Endothelial cell (in vitro differentiated cells): ENCODE measurements around the gene IL19. TPM values are rescaled to one million over a fixed set of nuclear protein-coding genes. Genes with fewer than 3 reads are reported as not detected.

Experiments
- DNase-seq: peaks from one replicate; pipeline ENCODE4 v3.0.0; 2021; ENCODE audit warnings: low spot score
- H3K27ac Mint-ChIP-seq: one replicate; pipeline ENCODE4 v1.8.0; 2021; ENCODE audit warnings: mixed read lengths, inconsistent platforms; ENCODE audit not compliant: unreplicated experiment
- H3K27me3 Mint-ChIP-seq: one replicate; pipeline ENCODE4 v1.8.0; 2021; ENCODE audit warnings: mild to moderate bottlenecking, moderate library complexity, mixed read lengths, inconsistent platforms; ENCODE audit not compliant: unreplicated experiment
- H3K36me3 Mint-ChIP-seq: one replicate; pipeline ENCODE4 v1.8.0; 2021; ENCODE audit warnings: mild to moderate bottlenecking, low read depth, mixed read lengths, inconsistent platforms; ENCODE audit not compliant: unreplicated experiment
- H3K4me1 Mint-ChIP-seq: one replicate; pipeline ENCODE4 v1.8.0; 2021; ENCODE audit warnings: mild to moderate bottlenecking, mixed read lengths, inconsistent platforms; ENCODE audit not compliant: unreplicated experiment
- H3K4me3 Mint-ChIP-seq: one replicate; pipeline ENCODE4 v1.8.0; 2021; ENCODE audit warnings: mild to moderate bottlenecking, mixed read lengths, inconsistent platforms; ENCODE audit not compliant: unreplicated experiment
- H3K9me3 Mint-ChIP-seq: one replicate; pipeline ENCODE4 v1.8.0; 2021; ENCODE audit warnings: mixed read lengths, inconsistent platforms; ENCODE audit not compliant: unreplicated experiment
- total RNA-seq: library from RNA; stranded (reverse); fragmentation: NEBNext Ultra II Directional; extraction: Animal tissue kit (Norgen Biotek cat#: 25700); gene quantifications from one replicate; pipeline ENCODE4 v1.2.1, GENCODE V29; 2021; ENCODE audit not compliant: unreplicated experiment
- TF ChIP-seq, protein P1 (sequence below): fragments of 200-600 bp; sonication (generic); IDR thresholded peaks from one replicate; pipeline ENCODE4 v1.5.0; 2021; ENCODE audit warnings: antibody characterized with exemption; ENCODE audit not compliant: unreplicated experiment

Gene IL19
- total RNA-seq, 1 donor from 2014 or later = not detected

DNA sequence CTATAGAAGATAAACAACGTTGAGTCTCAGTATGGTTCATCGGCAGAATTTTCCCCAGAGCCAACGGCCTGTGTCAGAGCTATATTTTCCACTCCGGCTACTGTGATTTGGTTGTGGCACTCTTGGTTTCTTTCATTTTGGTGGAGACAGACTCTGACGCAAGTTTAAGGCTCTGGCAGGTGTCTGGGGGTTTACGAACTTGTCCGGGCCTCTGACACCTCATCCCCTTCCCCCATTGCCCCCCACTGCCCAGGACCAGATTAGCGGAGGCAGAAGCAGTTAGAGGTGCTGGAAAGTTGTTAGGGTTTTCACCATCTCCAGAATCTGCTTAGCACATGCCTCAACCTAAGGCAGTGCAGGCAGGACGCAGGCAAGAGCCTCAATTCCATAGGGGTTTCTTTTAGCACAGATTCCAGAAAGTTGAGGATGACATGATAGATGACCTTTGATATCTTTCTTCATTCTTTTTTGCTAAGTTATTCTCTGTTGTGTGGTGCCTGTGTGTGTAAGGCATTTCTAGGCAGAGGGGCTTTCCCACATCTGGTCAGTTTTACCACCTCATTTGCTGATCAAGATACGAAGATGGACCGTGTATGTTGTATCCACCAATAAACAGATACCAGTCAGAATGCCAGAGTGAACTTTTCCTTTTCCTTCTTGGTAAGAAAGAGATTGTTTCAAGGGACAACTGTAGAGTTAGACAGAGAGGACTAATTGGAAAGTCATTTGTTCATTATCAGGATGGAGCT is 20.1 kb downstream of the IL19 start:
- Mint-ChIP-seq H3K27ac (no peak overlapping the region), H3K9me3 (no peaks in the 10 kb centered on the region), H3K4me1 (no peaks in the 10 kb centered on the region), H3K36me3 (no peaks in the 10 kb centered on the region), H3K4me3 (no peak overlapping the region), H3K27me3 (peaks cover 3% of the 10 kb centered on the region)
- DNase-seq = no peak
- TF ChIP-seq, protein P1, sequence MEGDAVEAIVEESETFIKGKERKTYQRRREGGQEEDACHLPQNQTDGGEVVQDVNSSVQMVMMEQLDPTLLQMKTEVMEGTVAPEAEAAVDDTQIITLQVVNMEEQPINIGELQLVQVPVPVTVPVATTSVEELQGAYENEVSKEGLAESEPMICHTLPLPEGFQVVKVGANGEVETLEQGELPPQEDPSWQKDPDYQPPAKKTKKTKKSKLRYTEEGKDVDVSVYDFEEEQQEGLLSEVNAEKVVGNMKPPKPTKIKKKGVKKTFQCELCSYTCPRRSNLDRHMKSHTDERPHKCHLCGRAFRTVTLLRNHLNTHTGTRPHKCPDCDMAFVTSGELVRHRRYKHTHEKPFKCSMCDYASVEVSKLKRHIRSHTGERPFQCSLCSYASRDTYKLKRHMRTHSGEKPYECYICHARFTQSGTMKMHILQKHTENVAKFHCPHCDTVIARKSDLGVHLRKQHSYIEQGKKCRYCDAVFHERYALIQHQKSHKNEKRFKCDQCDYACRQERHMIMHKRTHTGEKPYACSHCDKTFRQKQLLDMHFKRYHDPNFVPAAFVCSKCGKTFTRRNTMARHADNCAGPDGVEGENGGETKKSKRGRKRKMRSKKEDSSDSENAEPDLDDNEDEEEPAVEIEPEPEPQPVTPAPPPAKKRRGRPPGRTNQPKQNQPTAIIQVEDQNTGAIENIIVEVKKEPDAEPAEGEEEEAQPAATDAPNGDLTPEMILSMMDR = no peak

DNA sequence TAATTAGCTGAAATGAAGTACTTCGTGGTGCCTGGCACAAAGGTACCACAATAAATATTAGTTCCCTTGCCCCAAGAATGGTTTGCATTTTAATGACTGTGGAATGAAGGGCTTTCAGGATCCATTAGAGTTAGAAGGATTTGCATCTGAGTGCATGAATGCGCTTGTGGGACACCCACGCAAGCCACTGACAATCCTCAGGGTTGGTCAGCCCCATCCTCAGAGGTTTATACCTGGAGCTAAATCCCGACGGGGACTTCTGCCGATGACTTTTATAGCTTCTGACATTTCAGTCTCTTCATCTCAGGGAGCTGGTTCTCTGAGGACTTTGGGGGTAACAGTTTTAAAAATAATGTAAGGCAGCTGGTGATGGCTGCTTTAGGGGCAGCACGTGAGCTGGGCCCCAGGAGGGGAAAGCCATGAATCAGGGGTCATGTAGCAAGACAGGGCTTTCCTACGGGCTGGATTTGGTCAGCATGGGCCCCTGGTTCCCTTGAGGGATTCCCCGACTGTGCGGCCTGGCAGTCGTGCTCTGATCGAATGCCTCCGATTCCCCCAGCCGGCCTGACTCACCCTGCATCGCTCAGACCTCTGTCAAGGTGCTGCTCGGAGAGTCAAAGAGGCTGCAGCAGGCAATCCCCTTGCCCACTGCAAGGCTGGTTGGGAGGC is 22.5 kb downstream of the IL19 start:
- Mint-ChIP-seq H3K27me3 (peaks cover 3% of the 10 kb centered on the region), H3K9me3 (no peaks in the 10 kb centered on the region), H3K4me1 (no peaks in the 10 kb centered on the region), H3K27ac (no peak overlapping the region), H3K4me3 (no peak overlapping the region), H3K36me3 (no peaks in the 10 kb centered on the region)
- DNase-seq = no peak
- TF ChIP-seq, protein P1 = no peak

DNA sequence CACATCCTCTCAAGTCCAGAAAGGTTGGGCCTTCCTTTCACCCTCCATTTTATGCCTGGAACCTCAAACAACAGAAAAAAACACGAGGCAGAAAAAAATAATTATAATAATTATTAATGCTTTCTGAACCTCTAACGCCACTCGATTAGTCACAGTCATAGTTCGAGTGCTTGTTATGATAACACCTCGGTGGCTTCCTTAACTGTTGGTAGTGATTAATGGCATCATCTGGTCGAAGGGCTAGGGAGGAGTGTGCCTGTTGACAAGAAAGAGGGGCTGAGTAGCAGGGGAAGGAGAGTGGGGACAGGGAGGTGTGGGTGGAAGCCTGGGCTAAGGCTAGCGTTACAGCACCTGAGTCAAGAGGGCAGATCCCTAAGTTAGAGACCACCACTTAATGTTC is 23.0 kb downstream of the IL19 start:
- H3K36me3 Mint-ChIP-seq = no peaks in the 10 kb centered on the region

DNA sequence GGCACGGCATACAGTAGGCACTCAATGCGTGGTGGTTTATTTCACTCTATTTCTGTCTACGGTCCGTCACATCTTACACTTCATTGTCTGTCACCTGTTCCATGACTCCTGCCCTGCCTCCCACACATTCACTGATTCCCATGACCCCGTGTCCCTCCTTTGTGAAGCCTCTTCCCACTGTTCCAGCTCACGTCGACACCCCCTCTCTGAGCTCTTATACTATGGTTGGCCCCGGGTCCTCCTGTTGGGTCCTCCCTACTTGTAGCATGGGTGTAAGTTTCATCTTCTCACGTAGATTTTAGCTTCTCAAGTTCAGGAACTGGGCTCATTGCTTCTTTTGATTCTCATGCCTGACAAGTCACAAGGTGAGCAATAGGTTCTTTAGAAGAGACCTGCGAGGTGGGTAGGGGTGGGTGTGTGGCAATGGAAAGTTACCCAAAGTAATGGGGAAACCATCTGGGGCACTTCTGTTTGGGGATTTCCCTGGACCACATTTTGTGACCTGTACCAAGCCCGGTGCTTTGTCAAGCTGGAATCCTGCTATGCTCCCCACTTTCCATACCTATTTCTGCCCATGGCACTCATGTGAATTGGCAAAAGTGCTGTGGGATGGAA is 23.8 kb downstream of the IL19 start:
- no peaks in the 10 kb centered on the region for H3K9me3 Mint-ChIP-seq
- no peak overlapping the region for H3K4me3 Mint-ChIP-seq
- H3K27ac Mint-ChIP-seq = no peak overlapping the region
- H3K36me3 Mint-ChIP-seq = no peaks in the 10 kb centered on the region
- H3K4me1 Mint-ChIP-seq = no peaks in the 10 kb centered on the region
- no peak for DNase-seq
- TF ChIP-seq, protein P1 = no peak
- peaks cover 11% of the 10 kb centered on the region for H3K27me3 Mint-ChIP-seq

More for the DNA sequence above, 23.0 kb downstream of the IL19 start:
- Mint-ChIP-seq H3K9me3 (no peaks in the 10 kb centered on the region), H3K27me3 (peaks cover 7% of the 10 kb centered on the region), H3K4me3 (no peak overlapping the region), H3K4me1 (no peaks in the 10 kb centered on the region), H3K27ac (no peak overlapping the region)
- TF ChIP-seq, protein P1 = no peak
- no peak for DNase-seq

DNA sequence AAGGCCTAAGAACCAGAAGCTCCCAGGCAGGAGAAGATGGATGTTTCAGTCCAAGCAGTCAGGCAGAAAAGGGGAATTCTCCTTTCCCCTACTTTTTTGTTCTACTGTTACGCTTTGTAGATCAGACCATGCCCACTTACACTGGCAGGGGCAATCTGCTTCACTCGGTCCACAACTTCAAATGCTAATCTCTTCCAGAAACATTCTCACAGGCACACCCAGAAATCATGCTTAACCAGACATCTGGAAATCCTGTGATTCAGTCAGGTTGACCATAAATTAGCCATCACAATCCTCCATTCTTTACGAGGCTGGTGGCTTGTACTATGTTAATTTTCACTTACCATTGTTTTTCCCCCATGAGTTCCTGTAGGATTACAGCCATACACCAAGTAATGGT is 25.5 kb downstream of the IL19 start:
- H3K9me3 Mint-ChIP-seq = no peaks in the 10 kb centered on the region
- TF ChIP-seq, protein P1 = no peak
- H3K27ac Mint-ChIP-seq = no peak overlapping the region
- no peaks in the 10 kb centered on the region for H3K36me3 Mint-ChIP-seq
- no peaks in the 10 kb centered on the region for H3K4me1 Mint-ChIP-seq
- H3K4me3 Mint-ChIP-seq = no peak overlapping the region
- no peak for DNase-seq
- H3K27me3 Mint-ChIP-seq = peaks cover 11% of the 10 kb centered on the region
